HG02852 (cell line): ENCODE results near the gene KLK1.

Source experiments
- ATAC-seq: cut with Tn5 transposase; IDR thresholded peaks from one replicate; pipeline ENCODE4 v1.9.1; 2021; ENCODE audit warnings: mild to moderate bottlenecking, moderate library complexity; ENCODE audit not compliant: unreplicated experiment

KLK1 gene

DNA sequence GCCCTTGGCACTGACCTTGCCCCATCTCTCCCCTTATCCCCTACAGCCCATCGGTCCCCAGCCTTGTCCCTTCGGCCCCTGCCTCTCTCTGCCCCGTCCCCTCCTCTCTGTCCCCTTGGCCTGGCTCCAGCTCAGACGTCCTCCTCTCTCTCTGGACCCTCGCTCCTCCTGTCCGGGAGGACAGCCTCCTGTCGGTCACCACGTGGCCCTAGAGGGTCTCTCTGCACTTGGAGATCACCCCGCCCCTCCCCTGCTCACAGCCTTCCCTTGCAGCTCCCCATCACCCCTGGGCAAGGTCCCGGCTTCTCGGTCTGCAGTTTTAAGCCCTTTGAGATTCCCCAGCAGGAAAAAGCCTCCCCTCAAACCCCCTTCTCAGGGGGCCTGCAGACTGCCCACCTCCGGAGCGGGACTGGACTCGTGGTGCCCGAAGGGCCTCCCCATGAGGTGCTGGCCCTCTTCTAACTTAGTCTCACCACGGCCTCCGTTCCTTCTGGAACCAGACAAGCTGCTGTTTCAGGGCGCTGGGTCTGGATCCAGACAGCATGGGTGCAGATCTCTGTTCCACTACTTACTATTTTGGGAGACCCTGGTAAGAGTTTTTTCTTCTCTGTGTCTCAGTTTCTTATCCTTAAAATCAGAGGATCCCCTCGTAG lies 13.1 kb upstream of the KLK1 start:
- ATAC-seq: no peak

DNA sequence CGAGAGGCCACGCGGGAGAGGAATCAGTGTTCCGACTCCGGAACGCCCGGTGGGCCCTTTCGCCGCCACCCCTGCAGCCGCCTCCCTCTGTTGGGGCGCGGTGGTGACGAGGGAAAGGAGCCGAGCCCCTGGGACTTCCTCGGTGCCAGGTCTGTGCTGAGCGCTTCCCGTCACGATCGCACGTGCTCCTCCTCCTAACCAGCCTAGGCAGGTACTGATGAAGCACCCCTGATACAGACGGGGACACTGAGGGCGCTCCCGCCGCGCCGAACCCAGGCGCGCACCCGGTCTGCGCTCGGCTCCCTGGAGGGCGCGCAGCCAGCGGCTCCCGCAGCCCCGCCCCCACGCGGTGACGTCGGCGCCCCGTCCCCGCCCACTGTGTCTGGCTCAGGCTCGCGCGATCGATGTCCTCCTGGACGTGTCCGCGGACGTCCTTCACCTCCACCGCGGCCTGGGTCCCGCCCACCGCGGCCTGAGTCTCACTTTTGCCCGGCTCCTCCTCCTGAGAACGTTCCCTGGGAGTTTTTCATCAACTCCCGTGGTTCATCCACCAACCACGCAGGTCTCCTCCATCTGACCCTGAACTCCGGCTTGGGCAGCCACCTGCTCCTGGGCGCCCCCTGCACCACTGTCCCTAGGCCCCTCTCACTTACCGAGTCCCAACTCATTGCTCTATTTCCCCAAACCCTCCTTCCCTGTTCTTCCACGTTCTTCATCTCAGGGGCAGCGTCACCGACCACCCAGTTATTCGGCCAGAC lies 12.4 kb upstream of the KLK1 start:
- peak; percentile 72 for ATAC-seq

DNA sequence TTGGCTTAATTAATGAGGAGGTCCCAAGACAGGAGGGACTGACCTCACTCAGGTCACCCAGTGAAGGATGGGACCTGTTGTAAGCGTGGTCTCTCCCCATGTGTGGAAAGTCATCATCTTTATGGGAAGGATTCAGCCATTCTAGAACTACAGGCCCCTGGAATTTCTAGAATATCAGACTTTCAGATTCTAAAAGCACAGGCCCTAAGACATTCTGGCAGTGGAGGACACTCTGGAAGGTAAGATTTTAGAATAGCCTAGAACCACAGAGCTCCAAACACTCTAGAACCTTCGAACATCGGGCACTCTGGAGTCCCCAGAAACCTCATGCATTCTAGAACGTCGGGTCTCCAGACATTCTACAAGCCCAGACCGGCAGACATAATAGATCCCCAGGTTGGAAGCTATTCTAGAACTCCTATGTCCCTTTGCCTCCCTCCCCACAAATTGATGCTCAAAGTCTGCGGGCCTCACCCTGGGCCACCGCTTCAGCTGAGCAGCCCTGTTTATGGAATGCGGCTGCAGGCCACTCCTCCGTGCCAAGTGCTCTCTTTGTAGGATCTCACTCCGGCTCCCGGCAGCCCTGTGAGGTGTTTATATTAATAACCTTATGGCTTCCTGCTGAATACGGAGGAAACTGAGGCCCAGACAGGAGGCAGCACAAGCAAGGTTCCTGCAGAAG lies 11.7 kb upstream of the KLK1 start:
- no peak for ATAC-seq

DNA sequence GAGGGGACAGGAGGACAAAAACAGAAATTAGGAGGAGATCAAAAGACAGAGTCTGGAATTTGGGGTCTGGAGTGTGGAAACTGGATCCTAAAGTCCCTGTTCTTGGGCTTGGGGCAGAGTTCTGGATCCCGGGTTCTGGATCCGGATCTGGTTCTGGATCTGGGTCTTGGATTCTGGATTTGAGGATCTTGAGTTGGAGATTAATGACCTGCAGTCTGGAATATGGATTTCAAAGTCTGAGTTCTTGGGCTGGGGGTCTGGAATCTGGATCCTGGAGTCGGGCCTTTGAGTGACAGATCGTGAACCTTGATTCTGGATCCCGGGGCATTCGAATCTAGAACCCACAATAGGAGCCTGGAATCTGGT lies 10.2 kb upstream of the KLK1 start:
- no peak for ATAC-seq

DNA sequence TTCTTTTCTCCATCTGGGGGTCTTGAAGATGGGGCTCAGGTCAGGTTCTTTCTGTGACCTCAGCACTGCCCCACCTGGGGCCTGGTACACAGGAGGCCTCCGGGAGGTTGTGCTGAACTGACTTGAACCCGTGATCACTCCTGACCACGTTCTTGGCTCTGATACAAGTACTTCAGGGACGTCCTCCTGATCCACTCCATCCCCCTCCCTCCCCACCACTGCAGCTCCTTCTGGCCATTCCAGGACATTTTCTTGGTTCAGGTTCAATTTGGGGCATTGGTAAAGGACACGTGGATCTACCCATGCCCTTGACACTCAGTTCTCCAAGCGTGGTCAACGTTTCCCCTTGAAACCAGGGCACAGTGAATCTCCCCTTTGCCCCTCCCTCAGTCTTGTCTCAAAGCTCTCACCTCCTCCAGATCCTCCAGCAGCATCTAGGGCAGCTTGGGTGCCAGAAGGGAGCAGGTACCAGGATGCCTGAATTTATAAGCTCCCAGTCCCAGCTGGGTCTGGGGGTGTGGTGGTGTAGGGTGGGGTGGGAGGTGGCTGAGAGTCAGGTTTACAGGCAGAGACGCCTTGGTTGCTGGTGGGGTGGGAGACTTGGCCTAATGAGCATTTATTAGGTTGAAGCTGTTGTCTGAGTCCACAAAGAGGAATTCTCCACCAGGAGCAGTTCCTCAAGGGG lies 9.7 kb upstream of the KLK1 start, which contains the start of gene KLK15:
Gene KLK15 (minus strand): TSS at position 458 of the 685 bp plus-strand sequence. CDS start 2,082 bp downstream, outside the sequence.
- ATAC-seq: no peak

DNA sequence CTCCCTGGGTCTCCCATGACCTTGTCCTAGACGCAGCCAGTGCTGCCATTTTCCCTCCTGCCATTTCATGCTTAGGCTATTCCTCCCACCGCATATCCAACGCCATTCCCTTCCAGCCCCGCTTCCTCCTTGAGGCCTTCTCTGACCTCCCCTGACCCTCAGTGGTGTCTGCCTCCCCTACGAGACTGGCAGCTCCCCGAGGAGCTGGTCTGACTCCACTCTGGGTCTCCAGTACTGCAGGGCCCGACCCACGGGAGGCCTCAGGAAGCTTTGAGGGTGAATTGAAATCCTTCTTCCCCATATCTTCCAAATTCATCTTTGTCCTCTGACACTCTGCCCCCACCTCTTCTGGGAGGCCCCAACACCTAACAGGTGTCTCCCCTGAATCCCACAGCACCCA lies 9.1 kb upstream of the KLK1 start:
- ATAC-seq: no peak

DNA sequence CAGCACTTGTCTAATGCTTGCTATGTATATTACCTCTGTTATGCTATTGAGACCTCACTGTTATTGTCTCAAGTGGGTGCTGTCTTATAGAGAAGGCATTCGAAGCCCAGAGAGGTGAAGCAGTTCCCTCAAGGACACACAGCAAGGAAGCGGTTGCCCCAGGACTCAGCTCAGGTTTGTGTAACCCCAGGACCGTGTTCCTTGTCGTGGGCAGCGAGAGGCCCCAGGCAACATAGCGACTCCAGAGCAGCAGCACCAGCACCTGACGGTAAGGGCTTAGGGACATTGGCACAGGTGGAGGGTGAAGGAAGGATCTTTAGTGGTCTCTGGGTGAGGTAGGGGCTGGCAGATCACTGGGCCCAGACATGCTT lies 7.4 kb upstream of the KLK1 start:
- no peak for ATAC-seq

DNA sequence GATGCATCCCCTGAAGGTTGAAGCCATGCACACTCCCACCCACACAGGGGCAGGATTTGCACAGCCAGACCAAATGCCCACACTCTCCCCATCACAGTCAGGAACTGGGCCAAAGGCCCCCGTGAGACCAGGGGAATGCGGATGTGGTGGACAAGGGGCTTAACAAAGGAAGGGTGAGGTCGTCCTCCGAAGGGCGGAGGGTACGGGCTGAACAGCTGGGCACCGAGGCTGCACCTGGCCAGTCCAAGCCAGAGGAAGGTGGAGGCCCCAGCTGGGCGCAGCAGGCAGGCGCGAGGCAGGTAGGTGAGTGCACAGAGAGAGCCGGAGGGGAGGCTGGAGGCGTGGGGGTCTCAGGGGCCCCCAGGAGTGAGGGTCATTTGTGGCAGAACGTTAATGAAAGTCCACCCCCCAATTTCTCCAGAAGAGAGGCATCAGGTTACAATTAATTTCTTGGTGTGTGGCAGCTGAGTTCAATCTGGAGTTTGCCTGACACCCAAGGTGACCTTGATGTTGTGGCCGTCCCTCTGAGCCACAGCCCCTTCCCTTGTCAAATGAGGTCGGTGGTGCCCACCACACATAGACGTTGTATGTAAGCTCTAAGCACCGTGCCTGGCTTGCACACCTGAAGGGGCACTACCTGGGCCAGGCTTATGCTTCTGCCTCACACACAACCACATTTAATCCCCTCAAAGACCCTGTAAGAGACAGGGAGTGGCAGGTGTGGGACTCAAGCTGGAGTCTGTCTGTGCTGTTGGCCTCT lies 6.9 kb upstream of the KLK1 start:
- ATAC-seq: no peak

DNA sequence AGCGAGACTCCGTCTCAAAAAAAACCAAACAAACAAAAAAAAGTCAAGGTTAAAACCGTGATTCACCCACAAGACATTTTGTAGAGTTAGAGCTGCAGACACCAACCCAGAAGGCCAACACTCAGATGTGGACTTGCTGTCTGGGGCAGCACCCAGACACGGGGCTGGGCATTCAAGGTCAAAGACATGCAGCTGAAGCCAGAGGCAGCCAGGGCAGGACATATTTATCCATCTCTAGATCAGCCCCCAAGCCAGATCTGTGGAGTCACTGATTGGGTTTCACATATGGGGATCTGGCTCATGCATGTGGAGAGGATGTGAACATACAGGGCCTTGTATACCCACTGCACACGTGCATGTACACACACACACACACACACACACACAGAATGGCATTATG lies 6.2 kb upstream of the KLK1 start:
- no peak for ATAC-seq

DNA sequence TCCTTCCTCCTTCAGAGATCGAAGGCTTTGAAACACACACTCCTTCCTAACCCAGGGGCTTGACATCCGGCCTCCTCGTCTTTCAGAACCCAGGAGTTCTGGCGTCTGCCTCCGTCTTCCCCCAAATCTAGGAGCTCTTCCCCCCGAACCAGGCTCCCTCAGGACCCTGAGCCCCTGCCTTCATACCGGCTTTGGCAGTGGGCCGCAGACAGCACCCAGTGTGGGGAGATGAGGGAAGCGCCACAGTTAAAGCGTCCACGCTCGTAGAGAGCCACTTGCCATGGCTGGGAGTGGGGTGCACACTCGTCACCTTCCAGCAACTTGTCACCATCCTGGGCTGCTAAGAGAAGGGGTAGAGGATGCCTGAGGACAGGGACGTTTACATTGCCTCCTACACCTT lies 3.9 kb upstream of the KLK1 start:
- no peak for ATAC-seq

DNA sequence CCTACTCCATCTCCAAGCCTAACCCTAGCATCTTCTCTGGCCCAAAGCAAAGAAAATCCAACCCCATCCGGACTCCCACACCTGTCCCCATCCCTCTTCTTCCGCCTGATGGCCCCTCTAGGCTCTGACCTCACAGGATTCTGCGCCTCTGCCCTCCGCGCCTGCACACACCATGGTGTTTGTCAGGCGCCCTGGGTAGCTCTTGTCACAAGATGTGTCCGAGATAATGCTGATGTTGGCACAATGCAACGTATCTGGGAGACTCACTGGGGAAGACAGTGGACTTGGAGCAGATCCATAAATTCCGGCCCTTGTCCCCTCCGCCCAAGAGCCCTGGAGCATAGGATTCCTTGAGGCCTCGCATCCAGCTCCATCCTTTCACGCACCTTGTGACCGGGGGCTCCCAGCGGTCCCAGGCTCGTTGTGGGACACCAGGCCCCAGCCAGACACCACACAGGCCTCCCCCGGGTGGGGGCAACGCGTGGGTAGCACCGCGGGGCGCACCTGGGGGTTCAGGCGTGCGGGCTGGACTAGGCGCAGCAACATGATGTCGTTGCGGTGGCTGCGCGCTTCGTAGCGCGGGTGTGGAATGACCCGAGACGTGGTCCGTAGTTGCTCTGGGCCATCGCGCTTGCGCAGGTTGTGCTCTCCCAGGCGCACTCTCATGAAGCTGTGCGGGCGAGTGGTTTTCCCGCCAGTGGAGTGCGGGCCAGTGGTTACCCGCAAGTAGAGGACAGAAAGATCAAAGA lies 3.1 kb upstream of the KLK1 start:
- ATAC-seq: no peak

DNA sequence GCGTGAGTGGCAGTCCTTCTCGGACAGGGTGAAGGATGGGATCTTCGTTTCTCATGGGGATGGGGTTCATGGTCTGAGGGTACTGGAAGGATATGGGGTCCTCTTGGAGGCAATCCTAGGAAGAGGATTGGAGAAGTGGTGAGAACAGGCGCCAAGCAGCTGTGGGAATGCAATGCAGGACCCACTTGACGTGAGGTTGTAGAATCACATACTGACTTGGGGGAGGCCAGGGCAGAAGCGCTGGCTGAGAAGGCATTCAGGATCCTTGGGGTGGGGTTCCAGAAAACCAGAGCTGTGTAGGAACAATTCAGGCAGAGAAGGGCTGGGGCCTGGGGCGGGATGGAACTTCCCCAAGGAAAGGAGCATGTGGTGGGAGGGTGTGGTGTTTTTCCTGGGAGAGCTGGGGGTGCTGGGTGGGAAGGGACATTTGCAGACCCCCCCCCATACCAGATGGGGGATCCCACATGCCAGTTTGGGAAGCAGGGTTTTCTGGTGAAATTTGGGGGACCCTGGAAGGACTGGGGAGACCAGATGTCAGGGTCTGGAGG lies 852 bp downstream of the KLK1 start:
- no peak for ATAC-seq

DNA sequence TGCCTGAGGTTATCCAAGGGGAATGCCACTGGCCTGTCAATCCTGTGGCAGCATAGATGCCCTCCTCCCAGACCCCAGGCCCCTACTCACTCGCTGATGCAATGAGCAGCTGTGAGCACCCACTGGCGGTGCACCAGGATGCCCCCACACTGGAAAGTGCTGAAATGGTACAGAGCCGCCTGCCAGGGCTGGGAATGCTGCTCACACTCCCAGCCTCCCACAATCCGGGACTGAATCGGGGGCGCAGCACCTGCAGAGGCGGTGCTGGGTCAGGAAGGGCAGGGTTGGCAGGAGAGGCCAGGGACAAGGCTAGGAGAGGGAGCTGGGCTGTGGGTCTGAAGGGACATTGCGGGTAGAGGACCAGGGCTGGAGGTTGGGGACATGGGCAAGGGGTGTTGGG lies 2.0 kb downstream of the KLK1 start:
- no peak for ATAC-seq

DNA sequence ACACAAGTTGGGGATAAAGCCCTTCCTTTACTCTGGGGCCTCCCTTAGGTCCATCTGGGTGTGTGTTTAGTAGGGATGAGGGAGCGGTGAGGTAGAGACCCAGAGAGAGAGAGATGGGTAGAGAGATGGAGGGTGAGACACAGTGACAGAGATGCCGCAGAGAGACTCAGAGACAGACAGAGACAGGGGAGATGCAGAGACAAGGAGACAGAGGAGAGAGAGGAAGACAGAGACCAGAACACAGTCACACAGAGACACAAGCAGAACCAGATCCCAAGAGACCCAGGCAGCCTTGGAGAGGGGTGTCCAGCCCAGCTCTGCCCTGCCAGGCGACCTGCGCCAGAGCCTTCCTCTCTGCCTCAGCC lies 2.4 kb downstream of the KLK1 start:
- no peak for ATAC-seq

DNA sequence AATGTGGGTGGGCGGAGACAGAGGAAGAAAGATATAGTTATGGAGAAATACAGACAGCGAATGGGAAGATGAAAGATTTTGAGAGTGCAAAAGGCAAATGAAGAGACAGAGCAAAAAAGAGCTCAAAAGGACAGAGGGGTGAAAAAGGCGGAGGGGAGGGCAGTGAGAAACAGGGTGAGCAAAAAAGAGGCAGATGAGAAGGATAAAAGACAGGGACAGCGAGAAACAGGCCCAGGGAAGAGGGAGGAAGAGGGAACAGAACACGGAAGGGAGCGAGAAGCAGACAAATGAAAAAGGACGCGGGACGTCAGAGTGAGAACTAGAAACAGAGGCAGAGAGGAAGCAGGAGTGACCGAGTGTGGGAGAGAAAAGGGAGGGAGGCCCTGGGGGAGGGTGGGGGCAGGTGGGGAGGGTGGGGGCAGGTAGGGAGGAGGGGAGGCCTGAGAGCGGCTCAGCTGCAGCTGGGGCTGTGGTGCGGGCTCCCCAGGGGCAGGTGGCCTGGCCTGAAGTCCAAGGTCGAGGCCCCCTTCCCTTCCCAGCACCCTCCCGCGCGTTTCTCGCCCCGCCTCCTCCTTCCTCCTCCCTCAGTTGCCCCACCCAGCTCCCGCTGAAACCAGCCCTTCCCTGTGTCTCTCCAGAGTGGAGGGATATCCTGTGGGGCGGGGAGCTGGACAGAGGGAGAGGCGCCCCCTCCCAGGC lies 2.9 kb downstream of the KLK1 start:
- no peak for ATAC-seq

DNA sequence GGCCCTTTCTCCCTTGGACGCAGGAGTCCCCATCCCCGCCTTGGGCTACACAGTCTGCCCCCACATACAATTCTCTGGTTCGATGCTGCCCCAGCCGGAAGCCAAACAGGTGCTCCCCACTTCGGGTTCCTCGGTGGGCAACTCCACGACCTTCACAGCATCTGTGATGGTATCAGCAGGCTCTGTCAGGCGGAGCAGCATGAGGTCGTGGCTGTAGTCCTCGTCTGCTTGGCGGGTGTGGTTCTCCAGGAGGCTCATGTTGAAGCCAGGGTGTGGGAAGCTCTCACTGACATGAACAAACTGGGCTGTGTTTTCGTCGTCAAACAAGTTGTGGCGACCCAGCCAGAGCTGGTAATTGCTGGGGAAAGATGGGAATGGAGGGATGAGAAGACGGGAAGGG lies 3.5 kb downstream of the KLK1 start:
- ATAC-seq: no peak

DNA sequence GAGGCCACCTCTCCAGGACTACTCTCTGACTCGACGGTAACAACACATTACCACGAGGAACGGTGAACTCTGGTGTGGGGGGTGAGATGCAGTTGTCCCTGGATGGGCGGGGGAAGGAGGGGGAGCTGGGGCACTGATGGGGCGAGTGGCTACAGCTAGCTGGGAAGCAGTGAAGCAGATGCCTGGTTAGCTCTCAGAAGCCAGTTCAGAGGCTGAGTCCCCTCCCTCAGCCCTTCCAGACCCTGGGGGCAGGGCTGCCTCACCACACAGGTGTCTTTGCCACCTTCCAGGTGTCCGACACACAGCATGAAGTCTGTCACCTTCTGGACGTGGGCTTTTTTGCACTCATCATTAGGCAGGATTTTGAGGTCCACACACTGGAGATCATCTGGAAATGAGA lies 4.0 kb downstream of the KLK1 start:
- ATAC-seq: no peak

DNA sequence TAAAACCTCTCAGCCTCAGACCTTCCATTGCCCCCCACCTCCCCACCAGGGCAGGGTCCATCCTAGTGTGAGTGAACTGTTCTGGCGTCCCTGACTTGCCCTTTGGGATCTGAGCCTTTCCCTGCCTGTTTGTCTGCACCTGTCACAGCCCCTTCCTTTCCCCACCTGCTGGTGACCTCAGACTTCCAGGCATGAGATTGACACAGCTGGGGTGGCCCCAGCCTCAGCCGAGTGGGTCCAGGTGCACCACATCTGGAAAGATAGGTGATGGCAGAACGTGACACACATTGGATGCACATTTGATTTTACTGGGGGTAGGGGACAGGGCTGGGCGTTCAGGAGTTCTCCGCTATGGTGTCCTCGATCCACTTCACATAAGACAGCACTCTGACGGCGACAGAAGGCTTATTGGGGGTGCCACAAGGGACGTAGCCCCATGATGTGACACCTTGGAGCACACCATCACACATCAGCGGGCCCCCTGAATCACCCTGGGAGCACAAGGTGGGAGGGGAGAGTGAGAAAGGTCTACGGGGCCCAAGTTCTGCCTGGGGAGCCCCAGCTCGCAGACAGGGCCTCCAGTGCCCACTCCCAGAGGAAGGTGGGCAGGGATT lies 4.6 kb downstream of the KLK1 start:
- ATAC-seq: no peak
